Pancreas (tissue), 10 donors: Measurements from ENCODE around the gene TMEM245. TPM values are rescaled to one million over a fixed set of nuclear protein-coding genes. Genes with fewer than 3 reads are reported as not detected.

Experiments used
- ATAC-seq, 4 donors: fragments of 200-7000 bp; cut with Tn5 transposase; one replicate each; pipeline versions ENCODE4 v1.8.0 to v1.9.1; 2020; ENCODE audit warnings: mild to moderate bottlenecking in 4 of 4, moderate library complexity in 4 of 4
- DNase-seq, 6 donors: peaks; one replicate each; pipeline ENCODE4 v3.0.0-alpha.2; 2020
- FAIRE-seq: peaks from 2 replicates; lab custom pipeline; 2012; peaks lifted over from hg19 to GRCh38; lab: Jason Lieb, UNC
- H3K27ac ChIP-seq, 4 donors: fragments of 200-600 bp; sonication (generic); 1 replicate in 3 of 4; 2 replicates in 1 of 4; pipeline versions ENCODE4 v1.5.0 to v1.8.0; 2020
- H3K27me3 ChIP-seq, 4 donors: fragments of 200-600 bp; one replicate each; pipeline ENCODE4 v1.8.0; 2021
- H3K36me3 ChIP-seq, 3 donors: fragments of 200-600 bp; sonication (generic) in 1 of 3; one replicate each; pipeline versions ENCODE4 v1.5.0 to v1.8.0; 2020 to 2021
- H3K4me1 ChIP-seq, 3 donors: fragments of 200-600 bp; one replicate each; pipeline ENCODE4 v1.8.0; 2021
- H3K4me3 ChIP-seq, 4 donors: fragments of 200-600 bp; sonication (generic) in 2 of 4; one replicate each; pipeline versions ENCODE4 v1.5.0 to v1.8.0; 2020 to 2021
- H3K9me3 ChIP-seq, 4 donors: fragments of 200-600 bp; one replicate each; pipeline ENCODE4 v1.8.0; 2021
- WGBS, 2 donors: extraction: QIAGEN DNeasy Blood & Tissue Kit; methylation state at CpG; one replicate each; pipeline ENCODE4 v1.1.7; 2013; 5-methylcytosine and 5-hydroxymethylcytosine counted together
- intact Hi-C, 3 donors: fragments of 100-400 bp; cut with DNase I; formaldehyde crosslinking; loops; one replicate each; pipeline versions ENCODE4 v1.11.1 to v1.14.2; 2022
- polyA plus RNA-seq, 2 donors: library from polyadenylated mRNA; stranded (reverse); fragments of 200-250 nt; gene quantifications; one replicate each; pipeline ENCODE4 v1.2.3, GENCODE V29; 2013
- total RNA-seq, 6 donors: library from RNA; stranded (reverse); fragmentation: NEBNext Ultra II Directional in 4 of 6; extraction: Animal tissue kit (Norgen Biotek cat#: 25700) in 4 of 6; gene quantifications; one replicate each; pipeline versions ENCODE4 v1.2.1 to v1.2.4, GENCODE V29; 2021 to 2023
- TF ChIP-seq, protein P1 (sequence below), 4 donors: fragments of 200-600 bp; sonication (generic) in 3 of 4; IDR thresholded peaks; one replicate each; pipeline versions ENCODE4 v1.5.0 to v1.8.0; 2021; ENCODE audit warnings: antibody characterized with exemption in 4 of 4
- donor health status: healthy with polysubstance abuse.
- donor health status: DM: no; HTN: no; CAD: no; lungs with moderate emphysema.
- donor health status: DM: no; HTN: no; CAD: no.
- donor health status: control.
- donor health status: control.
- donor health status: Bipolar disorder and iron deficiency.
- donor health status: DM: yes; HTN: yes; CAD: no.
- donor health status: DM: no; HTN: no; CAD: no.
- donor health status: DM: no; HTN: no; CAD: no.
- donor health status: DM: yes; HTN: yes; CAD: no.

Gene TMEM245
- total and polyA plus RNA-seq, 8 donors = 4.9 to 34.1 (median 22.4) TPM

DNA sequence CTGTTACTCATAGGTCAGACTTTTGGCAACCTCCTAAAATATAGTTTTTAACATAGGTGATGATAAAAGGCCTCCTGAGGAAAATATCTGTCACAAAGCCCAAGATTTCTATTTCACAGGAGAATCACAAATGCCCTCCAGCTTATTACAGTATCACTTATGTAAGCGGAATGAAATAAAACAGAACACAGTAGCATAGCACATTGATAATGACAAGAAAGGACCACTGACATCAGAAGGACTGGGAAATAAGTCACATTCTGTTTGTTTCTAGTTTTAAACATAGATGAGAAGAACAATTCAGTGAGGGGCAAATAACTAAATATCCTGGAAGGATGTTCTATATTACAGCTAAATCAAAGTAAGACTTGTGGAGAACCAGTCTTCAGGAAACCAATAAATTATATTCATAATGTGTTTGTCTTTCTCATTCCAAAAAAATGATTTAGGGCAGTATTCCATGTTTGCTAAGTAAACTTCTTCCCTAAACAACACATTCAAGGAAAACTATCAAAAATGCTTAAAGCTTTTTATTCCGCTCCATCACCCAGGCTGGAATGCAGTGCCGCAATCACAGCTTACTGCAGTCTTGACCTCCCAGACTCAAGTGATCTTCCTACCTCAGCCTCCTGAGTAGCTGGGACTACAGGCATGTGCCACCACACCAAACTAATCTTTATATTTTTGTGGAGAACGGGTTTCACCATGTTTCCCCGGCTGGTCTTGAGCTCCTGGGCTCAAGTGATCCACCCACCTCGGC is 85.6 kb downstream of the TMEM245 start:
- 95 to 96% methylated on average over 6 of the region's 6 CpGs for whole genome bisulfite sequencing, 2 donors
- no peak for DNase-seq
- intact Hi-C loops = no loop called here
- Histone ChIP-seq H3K4me1 (peaks cover 0 to 18% (median 17%) of the 10 kb centered on the region in 3 donors), H3K9me3 (no peaks in the 10 kb centered on the region), H3K27me3 (no peaks in the 10 kb centered on the region), H3K4me3 (no peak overlapping the region), H3K27ac (no peak overlapping the region), H3K36me3 (peaks cover 0 to 30% (median 0%) of the 10 kb centered on the region in 3 donors)
- TF ChIP-seq, protein P1, sequence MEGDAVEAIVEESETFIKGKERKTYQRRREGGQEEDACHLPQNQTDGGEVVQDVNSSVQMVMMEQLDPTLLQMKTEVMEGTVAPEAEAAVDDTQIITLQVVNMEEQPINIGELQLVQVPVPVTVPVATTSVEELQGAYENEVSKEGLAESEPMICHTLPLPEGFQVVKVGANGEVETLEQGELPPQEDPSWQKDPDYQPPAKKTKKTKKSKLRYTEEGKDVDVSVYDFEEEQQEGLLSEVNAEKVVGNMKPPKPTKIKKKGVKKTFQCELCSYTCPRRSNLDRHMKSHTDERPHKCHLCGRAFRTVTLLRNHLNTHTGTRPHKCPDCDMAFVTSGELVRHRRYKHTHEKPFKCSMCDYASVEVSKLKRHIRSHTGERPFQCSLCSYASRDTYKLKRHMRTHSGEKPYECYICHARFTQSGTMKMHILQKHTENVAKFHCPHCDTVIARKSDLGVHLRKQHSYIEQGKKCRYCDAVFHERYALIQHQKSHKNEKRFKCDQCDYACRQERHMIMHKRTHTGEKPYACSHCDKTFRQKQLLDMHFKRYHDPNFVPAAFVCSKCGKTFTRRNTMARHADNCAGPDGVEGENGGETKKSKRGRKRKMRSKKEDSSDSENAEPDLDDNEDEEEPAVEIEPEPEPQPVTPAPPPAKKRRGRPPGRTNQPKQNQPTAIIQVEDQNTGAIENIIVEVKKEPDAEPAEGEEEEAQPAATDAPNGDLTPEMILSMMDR (IDR thresholded peaks at IDR 0.05) = no peak
- ATAC-seq = no peak
- no peak for FAIRE-seq

DNA sequence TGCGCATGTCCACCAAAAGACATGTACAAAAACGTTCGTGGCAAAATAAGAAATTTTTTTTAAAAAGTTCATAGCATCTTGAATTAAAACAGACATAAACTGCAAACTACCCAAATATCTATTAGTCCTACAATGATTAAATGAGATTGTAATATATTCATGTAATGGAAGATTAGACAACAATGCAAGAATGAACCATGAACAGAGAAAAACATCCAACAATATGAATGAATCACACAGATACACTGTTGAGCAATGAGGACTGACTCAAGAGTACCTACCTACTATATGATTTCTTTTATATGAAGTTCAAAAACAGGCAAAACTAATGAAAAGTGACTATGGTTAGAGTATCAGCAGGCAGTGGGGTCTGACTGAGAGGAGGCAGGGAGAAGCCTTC is 88.5 kb downstream of the TMEM245 start:
- TF ChIP-seq, protein P1 (IDR thresholded peaks at IDR 0.05) = no peak
- Histone ChIP-seq H3K4me1 (peaks cover 0 to 14% (median 10%) of the 10 kb centered on the region in 3 donors), H3K9me3 (no peaks in the 10 kb centered on the region), H3K4me3 (no peak overlapping the region), H3K27me3 (no peaks in the 10 kb centered on the region), H3K27ac (no peak overlapping the region), H3K36me3 (peaks cover 0 to 30% (median 0%) of the 10 kb centered on the region in 3 donors)
- WGBS, 2 donors = 83 to 88% methylated on average over 3 of the region's 3 CpGs
- ATAC-seq (no peak), DNase-seq (no peak), FAIRE-seq (no peak)
- intact Hi-C loops = no loop called here

DNA sequence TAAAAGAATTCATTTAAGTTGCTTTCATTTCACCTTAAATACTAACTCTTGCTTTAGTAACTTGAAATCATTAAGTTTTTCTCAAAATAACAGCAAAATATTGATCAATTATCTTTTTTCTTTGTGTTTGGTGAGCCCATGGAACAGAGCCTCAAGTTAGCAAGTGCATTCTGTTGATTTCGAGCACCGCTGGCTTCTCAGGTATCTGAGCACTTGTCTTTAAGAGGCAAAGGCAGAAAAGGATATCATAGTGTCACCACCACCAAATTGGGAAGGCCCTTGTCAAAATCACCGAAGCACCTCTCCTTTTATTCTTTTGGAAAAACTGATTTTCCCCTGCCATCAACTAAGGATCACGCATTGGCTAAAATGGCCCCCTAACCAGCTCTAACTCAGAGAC is 89.3 kb downstream of the TMEM245 start:
- DNase-seq (no peak), ATAC-seq (no peak), FAIRE-seq (no peak)
- Histone ChIP-seq H3K4me1 (peaks cover 0 to 6% (median 2%) of the 10 kb centered on the region in 3 donors), H3K36me3 (peaks cover 0 to 30% (median 0%) of the 10 kb centered on the region in 3 donors), H3K27ac (no peak overlapping the region), H3K9me3 (no peaks in the 10 kb centered on the region), H3K27me3 (no peaks in the 10 kb centered on the region), H3K4me3 (no peak overlapping the region)
- 89 to 97% methylated on average over 4 of the region's 4 CpGs for WGBS, 2 donors
- intact Hi-C loops = no loop called here
- TF ChIP-seq, protein P1 (IDR thresholded peaks at IDR 0.05) = no peak

DNA sequence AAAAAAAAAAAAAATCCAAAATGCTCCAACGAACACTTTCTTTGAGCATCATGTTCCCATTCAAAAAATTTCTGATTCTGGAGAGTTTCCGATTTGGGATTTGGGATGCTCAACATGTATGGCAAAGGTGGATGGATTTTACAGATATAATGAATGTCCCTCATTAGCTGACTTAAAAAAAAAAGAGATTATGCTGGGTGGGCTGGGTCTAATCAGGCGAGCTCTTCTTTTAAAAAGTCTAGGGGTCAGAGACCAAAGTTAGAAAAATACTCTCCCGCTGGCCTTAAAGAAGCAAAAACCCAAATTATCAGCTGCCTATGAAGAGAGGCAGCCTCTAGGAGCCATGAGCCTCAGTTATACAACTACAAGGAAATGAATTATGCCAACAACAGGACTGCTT is 91.3 kb downstream of the TMEM245 start:
- no peak for FAIRE-seq
- ATAC-seq = no peak
- TF ChIP-seq, protein P1 (IDR thresholded peaks at IDR 0.05) = no peak
- Histone ChIP-seq H3K4me1 (peaks cover 0 to 3% (median 0%) of the 10 kb centered on the region in 3 donors), H3K27ac (no peak overlapping the region), H3K36me3 (peaks cover 0 to 24% (median 0%) of the 10 kb centered on the region in 3 donors), H3K4me3 (no peak overlapping the region), H3K9me3 (no peaks in the 10 kb centered on the region), H3K27me3 (no peaks in the 10 kb centered on the region)
- intact Hi-C loops = no loop called here
- WGBS, 2 donors = 94 to 99% methylated on average over 4 of the region's 4 CpGs
- DNase-seq = no peak

DNA sequence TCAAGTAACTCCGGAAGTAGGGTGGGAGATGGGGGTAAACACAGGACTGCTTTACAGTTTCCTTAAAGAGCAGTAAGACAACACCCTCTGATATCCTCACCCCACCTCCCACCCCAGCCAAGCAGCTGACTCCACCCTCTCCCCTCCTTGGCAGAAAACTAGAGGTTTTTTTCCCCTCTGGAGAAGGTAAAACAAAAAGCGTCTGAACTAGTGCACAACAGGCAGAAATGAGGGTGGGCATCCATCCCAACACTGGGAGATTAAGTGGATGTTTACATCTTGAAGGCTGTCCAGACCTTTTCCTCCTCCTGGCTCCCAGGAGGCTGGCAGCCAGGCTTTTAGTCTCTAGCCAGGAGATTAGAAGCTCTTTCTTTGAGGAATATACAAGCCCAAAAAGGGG is 92.6 kb downstream of the TMEM245 start:
- TF ChIP-seq, protein P1 (IDR thresholded peaks at IDR 0.05) = no peak
- Histone ChIP-seq H3K4me3 (no peak overlapping the region), H3K27me3 (no peaks in the 10 kb centered on the region), H3K4me1 (peaks cover 9 to 11% (median 10%) of the 10 kb centered on the region in 3 donors), H3K36me3 (peaks cover 0 to 11% (median 0%) of the 10 kb centered on the region in 3 donors), H3K9me3 (no peaks in the 10 kb centered on the region), H3K27ac (no peak overlapping the region)
- WGBS, 2 donors = 50 to 55% methylated on average over 2 of the region's 2 CpGs
- FAIRE-seq = no peak
- DNase-seq = no peak
- intact Hi-C loops = no loop called here
- no peak for ATAC-seq
